GM23338 (cell line): Measurements from ENCODE around the gene CELA2A. TPM values are rescaled to one million over a fixed set of nuclear protein-coding genes. Genes with fewer than 3 reads are reported as not detected.
"Not testable (repeated sequence)": the region's sequence is repeated elsewhere in the genome, so short reads cannot be mapped to it uniquely, and the experiment has no call there.

ENCODE experiments used
- ATAC-seq: fragments of 200-7000 bp; cut with Tn5 transposase; 3 replicates; pipeline ENCODE4 v1.9.1; 2020
- DNase-seq: peaks from one replicate; pipeline ENCODE4 v3.0.0-alpha.2; 2015; ENCODE audit warnings: low spot score
- H2AFZ ChIP-seq: fragments of 200-600 bp; sonication (generic); 2 replicates; pipeline ENCODE4 v1.8.0; 2016; ENCODE audit warnings: antibody characterized with exemption, mild to moderate bottlenecking, moderate library complexity
- H3F3A ChIP-seq: fragments of 200-600 bp; sonication (generic); replicated peaks from 2 replicates; pipeline ENCODE4 v1.8.0; 2017; ENCODE audit warnings: antibody characterized with exemption, mixed run types, low read depth
- H3K27ac ChIP-seq: fragments of 200-600 bp; sonication (generic); 2 replicates; pipeline ENCODE4 v1.6.1; 2016; ENCODE audit warnings: low read depth
- H3K27me3 ChIP-seq: fragments of 200-600 bp; sonication (generic); 2 replicates; pipeline ENCODE4 v1.8.0; 2016; ENCODE audit warnings: mild to moderate bottlenecking, mixed run types, moderate library complexity; ENCODE audit not compliant: insufficient read depth
- H3K36me3 ChIP-seq: fragments of 200-600 bp; sonication (generic); 2 replicates; pipeline ENCODE4 v1.8.0; 2016; ENCODE audit warnings: mild to moderate bottlenecking; ENCODE audit not compliant: insufficient read depth
- H3K4me1 ChIP-seq: fragments of 200-600 bp; sonication (generic); 2 replicates; pipeline ENCODE4 v1.8.0; 2016; ENCODE audit warnings: mild to moderate bottlenecking, moderate library complexity; ENCODE audit not compliant: insufficient read depth
- H3K4me2 ChIP-seq: fragments of 200-600 bp; sonication (generic); 2 replicates; pipeline ENCODE4 v1.7.1; 2017; ENCODE audit warnings: mixed run types
- H3K4me3 ChIP-seq: fragments of 200-600 bp; sonication (generic); 2 replicates; pipeline ENCODE4 v1.6.1; 2016; ENCODE audit warnings: mixed run types
- H3K79me2 ChIP-seq: fragments of 200-600 bp; sonication (generic); replicated peaks from 2 replicates; pipeline ENCODE4 v1.8.0; 2017; ENCODE audit warnings: mild to moderate bottlenecking; ENCODE audit not compliant: insufficient read depth
- H3K9me2 ChIP-seq: fragments of 200-600 bp; sonication (generic); 2 replicates; pipeline ENCODE4 v1.8.0; 2017; ENCODE audit not compliant: insufficient read depth
- H4K20me1 ChIP-seq: fragments of 200-600 bp; sonication (generic); replicated peaks from 2 replicates; pipeline ENCODE4 v1.8.0; 2017; ENCODE audit warnings: mild to moderate bottlenecking; ENCODE audit not compliant: insufficient read depth
- H3K27ac Mint-ChIP-seq: 2 replicates; pipeline ENCODE4 v1.8.0; 2020; ENCODE audit warnings: inconsistent platforms, mild to moderate bottlenecking, moderate library complexity, mixed read lengths
- H3K27me3 Mint-ChIP-seq: 3 replicates; pipeline ENCODE4 v1.8.0; 2022; ENCODE audit warnings: low read depth, mild to moderate bottlenecking, moderate library complexity, mixed read lengths, inconsistent platforms; ENCODE audit not compliant: insufficient read depth, poor library complexity
- H3K36me3 Mint-ChIP-seq: 3 replicates; pipeline ENCODE4 v1.8.0; 2021; ENCODE audit warnings: low read depth, mild to moderate bottlenecking, inconsistent platforms, moderate library complexity, mixed read lengths
- H3K4me1 Mint-ChIP-seq: 3 replicates; pipeline ENCODE4 v1.8.0; 2020; ENCODE audit warnings: mild to moderate bottlenecking, inconsistent platforms, mixed read lengths
- H3K4me3 Mint-ChIP-seq: 3 replicates; pipeline ENCODE4 v1.8.0; 2021; ENCODE audit warnings: moderate library complexity, mild to moderate bottlenecking, inconsistent platforms, mixed read lengths
- H3K9me3 Mint-ChIP-seq: 3 replicates; pipeline ENCODE4 v1.8.0; 2020; ENCODE audit warnings: moderate library complexity, mild to moderate bottlenecking, inconsistent platforms, mixed read lengths
- EZH2phosphoT487 ChIP-seq: fragments of 200-600 bp; sonication (generic); IDR thresholded peaks from one replicate; pipeline ENCODE4 v1.8.1; 2018; ENCODE audit warnings: antibody characterized with exemption; ENCODE audit not compliant: unreplicated experiment
- ZNF331 ChIP-seq: fragments of 250-450 bp; sonication (Bioruptor Pico); IDR thresholded peaks from 2 replicates; pipeline ENCODE4 v1.5.0; 2020; ENCODE audit warnings: low read depth, mild to moderate bottlenecking, moderate library complexity
- polyA plus RNA-seq: library from polyadenylated mRNA; unstranded; fragments of >200 nt; fragmentation: Nextera tagmentation; extraction: Ambion mirVana; gene quantifications from 2 replicates; pipeline ENCODE4 v1.2.1, GENCODE V29; 2016
- total RNA-seq: library from RNA; depleted of rRNA; stranded (reverse); fragments of >200 nt; shearing (Covaris generic); gene quantifications from 2 replicates; pipeline ENCODE4 v1.2.3, GENCODE V29; 2014
- TF ChIP-seq, protein P1 (sequence below): fragments of 250-450 bp; sonication (Bioruptor Pico); IDR thresholded peaks from 2 replicates; pipeline ENCODE4 v1.5.0; 2020; ENCODE audit warnings: mild to moderate bottlenecking, moderate library complexity

The CELA2A gene
- total and polyA plus RNA-seq, 2 experiments from 2014 or later, result not detected

- TF ChIP-seq, protein P1, sequence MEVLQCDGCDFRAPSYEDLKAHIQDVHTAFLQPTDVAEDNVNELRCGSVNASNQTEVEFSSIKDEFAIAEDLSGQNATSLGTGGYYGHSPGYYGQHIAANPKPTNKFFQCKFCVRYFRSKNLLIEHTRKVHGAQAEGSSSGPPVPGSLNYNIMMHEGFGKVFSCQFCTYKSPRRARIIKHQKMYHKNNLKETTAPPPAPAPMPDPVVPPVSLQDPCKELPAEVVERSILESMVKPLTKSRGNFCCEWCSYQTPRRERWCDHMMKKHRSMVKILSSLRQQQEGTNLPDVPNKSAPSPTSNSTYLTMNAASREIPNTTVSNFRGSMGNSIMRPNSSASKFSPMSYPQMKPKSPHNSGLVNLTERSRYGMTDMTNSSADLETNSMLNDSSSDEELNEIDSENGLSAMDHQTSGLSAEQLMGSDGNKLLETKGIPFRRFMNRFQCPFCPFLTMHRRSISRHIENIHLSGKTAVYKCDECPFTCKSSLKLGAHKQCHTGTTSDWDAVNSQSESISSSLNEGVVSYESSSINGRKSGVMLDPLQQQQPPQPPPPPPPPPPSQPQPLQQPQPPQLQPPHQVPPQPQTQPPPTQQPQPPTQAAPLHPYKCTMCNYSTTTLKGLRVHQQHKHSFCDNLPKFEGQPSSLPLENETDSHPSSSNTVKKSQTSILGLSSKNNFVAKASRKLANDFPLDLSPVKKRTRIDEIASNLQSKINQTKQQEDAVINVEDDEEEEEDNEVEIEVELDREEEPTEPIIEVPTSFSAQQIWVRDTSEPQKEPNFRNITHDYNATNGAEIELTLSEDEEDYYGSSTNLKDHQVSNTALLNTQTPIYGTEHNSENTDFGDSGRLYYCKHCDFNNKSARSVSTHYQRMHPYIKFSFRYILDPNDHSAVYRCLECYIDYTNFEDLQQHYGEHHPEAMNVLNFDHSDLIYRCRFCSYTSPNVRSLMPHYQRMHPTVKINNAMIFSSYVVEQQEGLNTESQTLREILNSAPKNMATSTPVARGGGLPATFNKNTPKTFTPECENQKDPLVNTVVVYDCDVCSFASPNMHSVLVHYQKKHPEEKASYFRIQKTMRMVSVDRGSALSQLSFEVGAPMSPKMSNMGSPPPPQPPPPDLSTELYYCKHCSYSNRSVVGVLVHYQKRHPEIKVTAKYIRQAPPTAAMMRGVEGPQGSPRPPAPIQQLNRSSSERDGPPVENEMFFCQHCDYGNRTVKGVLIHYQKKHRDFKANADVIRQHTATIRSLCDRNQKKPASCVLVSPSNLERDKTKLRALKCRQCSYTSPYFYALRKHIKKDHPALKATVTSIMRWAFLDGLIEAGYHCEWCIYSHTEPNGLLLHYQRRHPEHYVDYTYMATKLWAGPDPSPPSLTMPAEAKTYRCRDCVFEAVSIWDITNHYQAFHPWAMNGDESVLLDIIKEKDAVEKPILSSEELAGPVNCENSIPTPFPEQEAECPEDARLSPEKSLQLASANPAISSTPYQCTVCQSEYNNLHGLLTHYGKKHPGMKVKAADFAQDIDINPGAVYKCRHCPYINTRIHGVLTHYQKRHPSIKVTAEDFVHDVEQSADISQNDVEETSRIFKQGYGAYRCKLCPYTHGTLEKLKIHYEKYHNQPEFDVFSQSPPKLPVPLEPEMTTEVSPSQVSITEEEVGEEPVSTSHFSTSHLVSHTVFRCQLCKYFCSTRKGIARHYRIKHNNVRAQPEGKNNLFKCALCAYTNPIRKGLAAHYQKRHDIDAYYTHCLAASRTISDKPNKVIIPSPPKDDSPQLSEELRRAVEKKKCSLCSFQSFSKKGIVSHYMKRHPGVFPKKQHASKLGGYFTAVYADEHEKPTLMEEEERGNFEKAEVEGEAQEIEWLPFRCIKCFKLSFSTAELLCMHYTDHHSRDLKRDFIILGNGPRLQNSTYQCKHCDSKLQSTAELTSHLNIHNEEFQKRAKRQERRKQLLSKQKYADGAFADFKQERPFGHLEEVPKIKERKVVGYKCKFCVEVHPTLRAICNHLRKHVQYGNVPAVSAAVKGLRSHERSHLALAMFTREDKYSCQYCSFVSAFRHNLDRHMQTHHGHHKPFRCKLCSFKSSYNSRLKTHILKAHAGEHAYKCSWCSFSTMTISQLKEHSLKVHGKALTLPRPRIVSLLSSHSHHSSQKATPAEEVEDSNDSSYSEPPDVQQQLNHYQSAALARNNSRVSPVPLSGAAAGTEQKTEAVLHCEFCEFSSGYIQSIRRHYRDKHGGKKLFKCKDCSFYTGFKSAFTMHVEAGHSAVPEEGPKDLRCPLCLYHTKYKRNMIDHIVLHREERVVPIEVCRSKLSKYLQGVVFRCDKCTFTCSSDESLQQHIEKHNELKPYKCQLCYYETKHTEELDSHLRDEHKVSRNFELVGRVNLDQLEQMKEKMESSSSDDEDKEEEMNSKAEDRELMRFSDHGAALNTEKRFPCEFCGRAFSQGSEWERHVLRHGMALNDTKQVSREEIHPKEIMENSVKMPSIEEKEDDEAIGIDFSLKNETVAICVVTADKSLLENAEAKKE (CRISPR knock-in tag), result no peak
- no peak for TF ChIP-seq ZNF331 (CRISPR knock-in tag)
Observed at GRCh38 chr1:15513919-15514318, 57.4 kb downstream of the CELA2A start (continued).

GRCh38 chr1:15514557-15514956 lies 58.0 kb downstream of the CELA2A start:
- not testable (repeated sequence) for H3K27ac Mint-ChIP-seq, H2AFZ ChIP-seq, H4K20me1 ChIP-seq, H3K4me3 Mint-ChIP-seq, H3K36me3 ChIP-seq, H3K27me3 Mint-ChIP-seq, H3K9me2 ChIP-seq, H3K79me2 ChIP-seq, H3K4me3 ChIP-seq, H3K27me3 ChIP-seq, DNase-seq, H3K9me3 Mint-ChIP-seq, H3K27ac ChIP-seq, H3K4me2 ChIP-seq, ATAC-seq
- peaks cover 11% of the 10 kb centered on the region; the same call in 1 of the 2 replicates for H3F3A ChIP-seq
- peaks cover 30% of the 10 kb centered on the region for H3K36me3 Mint-ChIP-seq
- H3K4me1 ChIP-seq, result peaks cover 13% of the 10 kb centered on the region
- H3K4me1 Mint-ChIP-seq, result peaks cover 22% of the 10 kb centered on the region

GRCh38 chr1:15515022-15515663 lies 58.6 kb downstream of the CELA2A start:
- Histone ChIP-seq H3F3A (peaks cover 7% of the 10 kb centered on the region; the same call in 1 of the 2 replicates), H3K27ac (no peak overlapping the region), H3K79me2 (peaks cover 8% of the 10 kb centered on the region; the same call in 1 of the 2 replicates), H3K4me3 (no peak overlapping the region), H3K4me2 (no peak overlapping the region), H3K36me3 (no peaks in the 10 kb centered on the region), H3K27me3 (no peaks in the 10 kb centered on the region), H2AFZ (no peak overlapping the region), H3K4me1 (peaks cover 7% of the 10 kb centered on the region), H4K20me1 (no peaks in the 10 kb centered on the region; the same call in none of the 2 replicates), H3K9me2 (no peaks in the 10 kb centered on the region)
- Mint-ChIP-seq H3K27me3 (peaks cover 4% of the 10 kb centered on the region), H3K36me3 (peaks cover 30% of the 10 kb centered on the region), H3K27ac (no peak overlapping the region), H3K9me3 (no peaks in the 10 kb centered on the region), H3K4me3 (no peak overlapping the region), H3K4me1 (peaks cover 19% of the 10 kb centered on the region)
- ATAC-seq (no peak), DNase-seq (no peak)
- TF ChIP-seq, protein P1 (CRISPR knock-in tag), result no peak
- TF ChIP-seq EZH2phosphoT487, result no peak
